MCF 10A (cell line): Measurements from ENCODE around the gene ING1. TPM values are rescaled to one million over a fixed set of nuclear protein-coding genes. Genes with fewer than 3 reads are reported as not detected.
"Not testable (repeated sequence)": the region's sequence is repeated elsewhere in the genome, so short reads cannot be mapped to it uniquely, and the experiment has no call there.

ENCODE experiments used
- BruUV-seq: library from RNA; stranded (reverse); fragments of 400-500 nt; replicated peaks from 2 replicates; lab custom pipeline; 2021; lab: Mats Ljungman, UMichigan
- CTCF ChIA-PET: fragments of 300-600 bp; sonication (Branson Sonifier 250); formaldehyde crosslinking; extraction: SDS; loops from one replicate; lab custom pipeline; 2021; ENCODE audit warnings: antibody characterized with exemption, inconsistent platforms; lab: Yijun Ruan, JAX
- POLR2A ChIA-PET: fragments of 300-600, 350-650 bp; sonication (Branson Sonifier 250); formaldehyde crosslinking; extraction: SDS; loops from one replicate; lab custom pipeline; 2020; ENCODE audit warnings: antibody characterized with exemption, inconsistent platforms; lab: Yijun Ruan, JAX
- DNase-seq: peaks from one replicate; pipeline ENCODE4 v3.0.0-alpha.2; 2018; ENCODE audit not compliant: unreplicated experiment
- H3K27ac Mint-ChIP-seq: one replicate; pipeline ENCODE4 v1.8.0; 2022; ENCODE audit warnings: mild to moderate bottlenecking, low read depth, mixed read lengths; ENCODE audit not compliant: unreplicated experiment
- H3K27me3 Mint-ChIP-seq: one replicate; pipeline ENCODE4 v1.8.0; 2022; ENCODE audit warnings: mixed read lengths; ENCODE audit not compliant: insufficient read depth, unreplicated experiment
- H3K36me3 Mint-ChIP-seq: one replicate; pipeline ENCODE4 v1.8.0; 2022; ENCODE audit warnings: mild to moderate bottlenecking, moderate library complexity, mixed read lengths; ENCODE audit not compliant: insufficient read depth, unreplicated experiment
- H3K4me1 Mint-ChIP-seq: one replicate; pipeline ENCODE4 v1.8.0; 2022; ENCODE audit warnings: mixed read lengths; ENCODE audit not compliant: insufficient read depth, unreplicated experiment
- H3K4me3 Mint-ChIP-seq: one replicate; pipeline ENCODE4 v1.8.0; 2022; ENCODE audit warnings: mild to moderate bottlenecking, moderate library complexity, mixed read lengths; ENCODE audit not compliant: unreplicated experiment
- H3K9me3 Mint-ChIP-seq: one replicate; pipeline ENCODE4 v1.8.0; 2022; ENCODE audit warnings: mixed read lengths; ENCODE audit not compliant: unreplicated experiment
- intact Hi-C: fragments of 100-400 bp; cut with micrococcal nuclease; formaldehyde crosslinking; loops from 2 replicates; pipeline ENCODE4 v1.14.1; 2022
- total RNA-seq: library from RNA; stranded (reverse); gene quantifications from 2 replicates; pipeline ENCODE4 v1.2.3, GENCODE V29; 2022
- TF ChIP-seq, protein P1 (sequence below): fragments of 200-600 bp; IDR thresholded peaks from one replicate; pipeline ENCODE4 v1.8.0; 2022; ENCODE audit warnings: antibody characterized with exemption, mild to moderate bottlenecking; ENCODE audit not compliant: unreplicated experiment

Gene ING1
- total RNA-seq, 1 experiment from 2014 or later: 10.0 TPM

DNA sequence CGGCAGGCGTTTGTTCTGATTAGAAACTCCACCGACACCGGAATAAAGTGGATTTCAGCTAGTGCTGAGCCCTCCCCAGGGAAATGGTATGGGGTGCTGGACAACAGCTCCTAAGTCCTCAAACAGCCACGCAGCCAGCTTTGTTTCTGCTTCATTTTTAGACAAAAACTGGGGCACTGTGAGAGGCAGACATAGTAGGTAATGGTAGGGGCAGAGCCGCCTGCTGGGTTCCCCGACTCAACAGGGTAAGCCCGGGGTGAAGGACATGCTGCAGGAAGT, 47.3 kb upstream of the ING1 start:
- no peak overlapping the region for H3K4me3 Mint-ChIP-seq
- TF ChIP-seq, protein P1, sequence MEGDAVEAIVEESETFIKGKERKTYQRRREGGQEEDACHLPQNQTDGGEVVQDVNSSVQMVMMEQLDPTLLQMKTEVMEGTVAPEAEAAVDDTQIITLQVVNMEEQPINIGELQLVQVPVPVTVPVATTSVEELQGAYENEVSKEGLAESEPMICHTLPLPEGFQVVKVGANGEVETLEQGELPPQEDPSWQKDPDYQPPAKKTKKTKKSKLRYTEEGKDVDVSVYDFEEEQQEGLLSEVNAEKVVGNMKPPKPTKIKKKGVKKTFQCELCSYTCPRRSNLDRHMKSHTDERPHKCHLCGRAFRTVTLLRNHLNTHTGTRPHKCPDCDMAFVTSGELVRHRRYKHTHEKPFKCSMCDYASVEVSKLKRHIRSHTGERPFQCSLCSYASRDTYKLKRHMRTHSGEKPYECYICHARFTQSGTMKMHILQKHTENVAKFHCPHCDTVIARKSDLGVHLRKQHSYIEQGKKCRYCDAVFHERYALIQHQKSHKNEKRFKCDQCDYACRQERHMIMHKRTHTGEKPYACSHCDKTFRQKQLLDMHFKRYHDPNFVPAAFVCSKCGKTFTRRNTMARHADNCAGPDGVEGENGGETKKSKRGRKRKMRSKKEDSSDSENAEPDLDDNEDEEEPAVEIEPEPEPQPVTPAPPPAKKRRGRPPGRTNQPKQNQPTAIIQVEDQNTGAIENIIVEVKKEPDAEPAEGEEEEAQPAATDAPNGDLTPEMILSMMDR: no peak
- intact Hi-C loops: no loop called here
- peaks cover 97% of the 10 kb centered on the region for H3K36me3 Mint-ChIP-seq
- ChIA-PET POLR2A (interaction anchor here (1.0 to 1.5 kb wide), 3 partner anchors 9 to 46 kb away, joined by 3 to 5 read pairs (median 3); no protein-coding TSS in a partner anchor), CTCF (no interaction called here)
- DNase-seq: no peak
- peaks cover 6% of the 10 kb centered on the region for H3K9me3 Mint-ChIP-seq
- no peaks in the 10 kb centered on the region for H3K27me3 Mint-ChIP-seq
- no peaks in the 10 kb centered on the region for H3K4me1 Mint-ChIP-seq
- BruUV-seq: no TSS peak
- no peak overlapping the region for H3K27ac Mint-ChIP-seq

DNA sequence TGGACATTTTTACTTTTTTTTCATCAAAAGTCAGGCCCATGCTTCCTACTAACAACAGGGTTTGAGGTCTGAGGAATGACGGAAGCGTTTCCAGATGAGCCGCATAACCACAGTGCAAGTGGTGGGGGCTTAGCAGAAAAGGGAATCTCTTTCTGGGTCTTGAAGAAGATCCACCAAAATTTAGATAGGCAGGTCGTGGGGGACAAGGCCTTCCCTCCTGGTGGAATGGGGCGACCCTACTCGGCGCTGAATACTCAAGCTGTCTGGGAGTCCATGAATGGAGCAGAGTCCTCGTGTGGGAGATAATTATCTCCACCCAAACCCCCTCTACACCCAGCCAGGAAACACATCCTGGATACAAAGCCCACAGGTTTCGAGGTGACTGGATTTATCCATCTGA, 44.5 kb upstream of the ING1 start:
- ChIA-PET POLR2A (interaction anchor here (0.6 kb wide), 1 partner anchor 67 kb away, joined by 5 read pairs; no protein-coding TSS in a partner anchor), CTCF (interaction anchor here (1.4 kb wide), 1 partner anchor 14 kb away, joined by 4 read pairs; no protein-coding TSS in a partner anchor)
- H3K4me3 Mint-ChIP-seq: no peak overlapping the region
- no peak overlapping the region for H3K27ac Mint-ChIP-seq
- peaks cover 88% of the 10 kb centered on the region for H3K36me3 Mint-ChIP-seq
- H3K4me1 Mint-ChIP-seq: no peaks in the 10 kb centered on the region
- H3K27me3 Mint-ChIP-seq: no peaks in the 10 kb centered on the region
- intact Hi-C loops: no loop called here
- DNase-seq: no peak
- no peaks in the 10 kb centered on the region for H3K9me3 Mint-ChIP-seq
- no TSS peak for BruUV-seq
- TF ChIP-seq, protein P1: no peak

DNA sequence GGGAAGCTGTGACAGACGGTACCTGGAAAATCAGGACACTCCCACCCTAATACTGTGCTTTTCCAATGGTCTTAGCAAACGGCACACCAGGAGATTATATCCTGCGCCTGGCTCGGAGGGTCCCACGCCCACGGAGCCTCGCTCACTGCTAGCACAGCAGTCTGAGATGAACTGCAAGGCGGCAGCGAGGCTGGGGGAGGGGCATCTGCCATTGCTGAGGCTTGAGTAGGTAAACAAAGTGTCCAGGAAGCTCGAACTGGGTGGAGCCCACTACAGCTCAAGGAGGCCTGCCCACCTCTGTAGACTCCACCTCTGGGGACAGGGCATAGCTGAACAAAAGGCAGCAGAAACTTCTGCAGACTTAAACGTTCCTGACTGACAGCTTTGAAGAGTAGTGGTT, 43.7 kb upstream of the ING1 start:
- H3K4me1 Mint-ChIP-seq, BruUV-seq, DNase-seq, H3K27ac Mint-ChIP-seq, H3K9me3 Mint-ChIP-seq, H3K4me3 Mint-ChIP-seq, intact Hi-C loops, H3K27me3 Mint-ChIP-seq, POLR2A ChIA-PET: not testable (repeated sequence)
- CTCF ChIA-PET: interaction anchor here (0.6 to 1.4 kb wide), 2 partner anchors 14 to 32 kb away, joined by 3 to 4 read pairs; no protein-coding TSS in a partner anchor
- peaks cover 80% of the 10 kb centered on the region for H3K36me3 Mint-ChIP-seq

DNA sequence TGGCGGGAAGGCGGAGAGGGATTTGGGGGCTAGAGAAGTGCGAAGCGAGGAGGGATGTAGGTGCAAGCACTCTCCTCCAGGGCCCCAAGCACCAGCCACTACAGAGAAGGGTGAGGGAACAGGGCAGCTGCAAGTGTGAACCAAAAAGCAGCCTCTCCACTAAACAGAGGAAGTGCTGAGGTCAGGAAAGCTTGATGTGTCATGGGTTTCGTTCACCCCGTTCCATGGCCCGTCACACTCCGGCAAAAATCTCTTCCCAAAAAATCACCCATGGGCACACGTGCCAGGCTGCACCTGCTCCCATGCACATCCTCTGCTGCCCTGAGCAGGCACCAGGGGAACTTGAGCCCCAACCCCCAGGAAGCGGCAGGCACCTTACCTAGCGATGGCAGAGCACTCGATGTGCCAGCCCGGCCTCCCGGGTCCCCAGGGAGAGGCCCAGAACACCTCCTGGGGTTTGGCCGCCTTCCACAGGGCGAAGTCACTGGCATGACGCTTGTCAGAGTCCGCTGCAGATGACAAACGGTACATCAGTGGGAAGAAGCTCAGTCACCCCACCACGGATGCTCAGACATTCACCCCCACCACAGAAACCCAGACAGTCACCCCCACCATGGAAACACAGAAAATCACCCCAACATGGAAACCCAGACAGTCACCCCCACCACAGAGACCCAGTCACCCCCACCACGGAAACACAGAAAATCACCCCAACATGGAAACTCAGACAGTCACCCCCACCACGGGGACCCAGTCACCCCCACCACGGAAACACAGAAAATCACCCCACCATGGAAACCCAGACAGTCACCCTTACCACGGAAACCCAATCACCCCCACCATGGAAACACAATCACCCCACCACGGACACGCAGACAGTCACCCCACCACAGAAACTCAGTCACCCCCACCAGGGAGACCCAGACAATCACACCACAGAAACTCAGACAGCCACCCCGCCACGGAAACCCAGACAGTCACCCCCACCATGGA, 36.6 kb upstream of the ING1 start:
- H3K36me3 Mint-ChIP-seq: peaks cover 72% of the 10 kb centered on the region
- H3K27ac Mint-ChIP-seq: no peak overlapping the region
- POLR2A ChIA-PET: interaction anchor here (1.1 kb wide), 1 partner anchor 59 kb away, joined by 4 read pairs; no protein-coding TSS in a partner anchor
- H3K27me3 Mint-ChIP-seq: no peaks in the 10 kb centered on the region
- no TSS peak for BruUV-seq
- CTCF ChIA-PET: interaction anchor here (0.7 to 1.0 kb wide), 2 partner anchors 24 to 83 kb away, joined by 4 read pairs; no protein-coding TSS in a partner anchor
- no peak overlapping the region for H3K4me3 Mint-ChIP-seq
- TF ChIP-seq, protein P1: no peak
- H3K4me1 Mint-ChIP-seq: no peaks in the 10 kb centered on the region
- no peaks in the 10 kb centered on the region for H3K9me3 Mint-ChIP-seq
- no peak for DNase-seq
- intact Hi-C loops: no loop called here
